IPS-20b (cell line): ENCODE measurements around the gene SERPINB6.
"Not testable (repeated sequence)": the region's sequence is repeated elsewhere in the genome, so short reads cannot be mapped to it uniquely, and the experiment has no call there.

Source experiments
- H3K27ac ChIP-seq: one replicate; pipeline ENCODE4 v1.5.1; 2013; ENCODE audit warnings: low read length
- H3K27me3 ChIP-seq: 2 replicates; pipeline ENCODE4 v1.6.1; 2013; ENCODE audit warnings: mild to moderate bottlenecking, low read length, inconsistent platforms; ENCODE audit not compliant: insufficient read depth
- H3K36me3 ChIP-seq: 2 replicates; pipeline ENCODE4 v1.6.1; 2013; ENCODE audit warnings: low read depth, mild to moderate bottlenecking, inconsistent platforms, low read length, moderate library complexity; ENCODE audit not compliant: insufficient read depth
- H3K4me1 ChIP-seq: 2 replicates; pipeline ENCODE4 v1.6.1; 2013; ENCODE audit warnings: mild to moderate bottlenecking, control low read depth, inconsistent platforms, low read length, moderate library complexity; ENCODE audit not compliant: insufficient read depth
- H3K4me3 ChIP-seq: 2 replicates; pipeline ENCODE4 v1.5.1; 2013; ENCODE audit warnings: mild to moderate bottlenecking, low read length, inconsistent platforms
- H3K9ac ChIP-seq: 2 replicates; pipeline ENCODE4 v1.6.1; 2013; ENCODE audit warnings: low read depth, mild to moderate bottlenecking, inconsistent platforms, low read length, moderate library complexity
- H3K9me3 ChIP-seq: 2 replicates; pipeline ENCODE4 v1.6.1; 2013; ENCODE audit warnings: mild to moderate bottlenecking, low read depth, low read length, inconsistent platforms; ENCODE audit not compliant: insufficient read depth

The SERPINB6 gene

DNA sequence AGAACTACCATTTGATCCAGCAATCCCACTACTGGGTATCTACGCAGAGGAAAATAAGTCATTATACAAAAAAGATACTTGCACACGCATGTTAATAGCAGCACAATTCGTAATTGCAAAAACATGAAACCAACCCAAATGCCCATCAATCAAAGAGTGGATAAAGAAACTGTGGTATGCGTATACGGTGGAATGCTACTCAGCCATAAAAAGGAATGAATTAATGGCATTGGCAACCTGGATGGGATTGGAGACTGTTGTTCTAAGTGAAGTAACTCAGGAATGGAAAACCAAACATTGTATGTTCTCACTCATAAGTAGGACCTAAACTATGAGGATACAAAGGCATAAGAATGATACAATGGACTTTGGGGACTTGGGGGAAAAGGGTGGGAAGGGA lies 1.3 kb upstream of the SERPINB6 start:
- peaks cover 12% of the 10 kb centered on the region for H3K4me1 ChIP-seq
- not testable (repeated sequence) for H3K4me3 ChIP-seq, H3K27ac ChIP-seq, H3K36me3 ChIP-seq, H3K9me3 ChIP-seq, H3K9ac ChIP-seq
- peaks cover 15% of the 10 kb centered on the region; the same call in 1 of the 2 replicates for H3K27me3 ChIP-seq

DNA sequence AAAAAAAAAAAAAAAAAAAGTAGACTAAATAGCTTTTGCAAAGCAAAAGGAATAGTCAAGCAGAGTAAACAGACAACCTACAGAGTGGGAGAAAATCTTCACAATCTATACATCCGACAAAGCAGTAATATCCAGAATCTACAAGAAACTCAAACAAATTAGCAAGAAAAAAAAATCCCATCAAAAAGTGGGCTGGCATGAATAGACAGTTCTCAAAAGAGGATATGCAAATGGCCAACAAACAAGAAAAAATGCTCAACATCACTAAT lies 786 bp upstream of the SERPINB6 start:
- H3K4me1 ChIP-seq, H3K27ac ChIP-seq, H3K36me3 ChIP-seq, H3K9ac ChIP-seq, H3K9me3 ChIP-seq: not testable (repeated sequence)
- Histone ChIP-seq H3K27me3 (peaks cover 17% of the 10 kb centered on the region; the same call in 1 of the 2 replicates), H3K4me3 (peak overlapping the region; percentile 67; the same call in 1 of the 2 replicates)

DNA sequence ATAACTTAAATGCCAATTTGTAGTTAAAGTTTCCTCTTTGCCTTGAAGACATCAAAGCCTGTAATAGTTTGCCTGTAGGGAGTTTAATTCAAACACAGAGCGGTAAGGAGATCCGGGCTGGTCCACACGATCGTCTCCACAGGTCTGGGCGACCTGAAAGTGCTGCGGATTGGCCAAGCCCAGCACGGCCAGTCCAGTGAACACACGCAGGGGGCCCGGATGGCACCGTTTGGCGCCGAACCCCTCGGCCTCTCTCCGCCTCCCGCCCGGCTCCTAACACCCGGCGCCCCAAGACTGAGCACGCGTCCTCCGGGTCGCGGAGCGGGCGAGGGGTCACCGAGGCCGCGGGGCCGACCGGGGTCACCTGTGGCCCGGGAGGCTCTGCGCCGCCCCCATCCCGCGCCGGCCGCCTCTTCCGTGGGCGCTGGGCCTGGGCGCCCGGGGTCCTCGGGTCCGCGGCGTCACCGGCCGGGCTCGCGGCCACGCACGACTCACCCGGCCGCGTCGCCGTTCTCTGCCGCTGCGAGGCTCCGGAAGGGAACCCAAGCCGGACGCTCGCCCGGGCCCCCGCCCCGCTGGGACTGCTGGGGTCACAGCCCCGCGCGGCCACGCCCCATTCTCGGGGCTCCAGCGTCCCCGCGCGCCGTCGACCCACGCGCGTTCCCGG lies 481 bp downstream of the SERPINB6 start:
- H3K9me3 ChIP-seq: no peaks in the 10 kb centered on the region
- H3K4me1 ChIP-seq: peaks cover 8% of the 10 kb centered on the region; the same call in 1 of the 2 replicates
- H3K27me3 ChIP-seq: peaks cover 20% of the 10 kb centered on the region; the same call in 1 of the 2 replicates
- peak overlapping the region; percentile 67 for H3K4me3 ChIP-seq
- no peaks in the 10 kb centered on the region for H3K36me3 ChIP-seq
- no peak overlapping the region for H3K27ac ChIP-seq
- H3K9ac ChIP-seq: no peak overlapping the region

DNA sequence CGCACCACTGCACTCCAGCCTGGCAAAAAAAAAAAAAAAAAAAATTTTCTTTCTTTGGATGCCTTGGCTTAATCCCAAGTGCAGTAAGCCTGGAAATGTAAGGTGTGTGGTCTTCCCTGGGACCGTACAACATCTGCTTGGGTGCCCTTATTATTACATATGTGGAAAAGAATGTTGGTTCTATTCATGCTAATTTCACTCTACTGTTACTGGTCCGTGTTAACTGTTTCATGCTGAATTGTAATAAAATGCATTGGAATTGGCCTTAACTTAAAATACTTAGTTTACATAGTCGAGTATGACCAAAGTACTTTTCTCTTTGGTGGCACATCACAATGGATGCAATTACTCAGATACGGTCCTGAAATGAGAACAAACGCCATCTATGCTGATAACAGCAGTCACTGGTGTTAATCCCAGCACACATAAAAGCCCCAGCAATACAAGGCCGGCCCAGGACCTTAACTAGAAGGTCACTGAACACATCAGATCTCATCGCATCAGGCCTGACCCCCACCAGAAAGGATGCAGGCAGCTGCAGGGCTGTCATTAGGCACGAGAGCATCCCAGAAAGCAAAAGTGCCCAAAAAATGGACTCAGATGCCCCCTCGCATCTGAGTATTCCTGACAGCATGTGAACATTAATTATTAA lies 1.2 kb downstream of the SERPINB6 start:
- Histone ChIP-seq H3K36me3 (no peaks in the 10 kb centered on the region), H3K9ac (no peak overlapping the region), H3K9me3 (no peaks in the 10 kb centered on the region), H3K4me1 (peaks cover 10% of the 10 kb centered on the region; the same call in 1 of the 2 replicates), H3K27me3 (peaks cover 20% of the 10 kb centered on the region; the same call in 1 of the 2 replicates), H3K27ac (no peak overlapping the region), H3K4me3 (peak overlapping the region; percentile 67; the same call in 1 of the 2 replicates)

DNA sequence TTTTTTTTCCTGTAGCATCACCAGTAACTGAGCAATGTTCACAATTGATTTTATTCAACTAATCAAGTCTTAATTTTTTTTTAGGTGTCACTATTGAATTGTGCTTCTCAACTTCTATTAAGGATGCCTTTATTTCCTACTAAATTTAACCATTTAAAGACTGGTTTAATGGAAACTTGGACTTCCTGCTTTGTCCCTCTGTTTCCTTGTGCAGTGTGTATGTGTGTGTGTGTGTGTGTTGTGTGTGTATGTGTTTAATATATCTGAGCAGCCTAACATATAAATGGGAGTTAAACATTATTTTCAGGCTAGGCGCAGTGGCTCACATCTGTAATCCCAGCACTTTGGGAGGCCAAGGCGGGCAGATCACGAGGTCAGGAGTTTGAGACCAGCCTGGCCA lies 1.8 kb downstream of the SERPINB6 start:
- Histone ChIP-seq H3K4me1 (peaks cover 10% of the 10 kb centered on the region; the same call in 1 of the 2 replicates), H3K9ac (no peak overlapping the region), H3K36me3 (no peaks in the 10 kb centered on the region), H3K4me3 (no peak overlapping the region), H3K27ac (no peak overlapping the region), H3K27me3 (peaks cover 20% of the 10 kb centered on the region; the same call in 1 of the 2 replicates), H3K9me3 (no peaks in the 10 kb centered on the region)

DNA sequence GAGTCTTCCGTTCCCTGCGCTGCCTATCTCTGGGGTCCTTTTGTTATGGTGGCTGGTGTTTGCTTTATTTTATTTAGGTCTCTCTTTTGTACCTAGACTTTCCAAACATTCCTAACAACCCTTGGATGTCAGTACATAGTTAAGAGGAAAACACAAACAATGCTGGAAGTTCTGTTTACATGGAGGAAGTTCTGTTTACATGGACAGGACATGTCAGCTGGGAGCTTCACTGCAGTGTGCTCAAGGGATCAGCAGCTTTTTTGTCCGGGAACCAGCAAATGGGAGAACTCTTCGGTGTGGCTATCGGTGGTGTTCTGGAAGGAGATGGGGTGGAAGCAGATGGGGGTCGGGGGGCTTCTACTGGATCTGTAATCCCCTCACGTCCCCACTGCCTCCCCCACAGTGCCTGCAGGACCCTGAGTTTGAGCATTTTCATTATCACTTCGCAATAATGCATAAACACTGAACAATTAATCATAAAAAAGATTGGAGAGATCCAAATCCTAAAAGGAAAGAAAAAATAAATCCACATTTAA lies 2.7 kb downstream of the SERPINB6 start:
- Histone ChIP-seq H3K27ac (no peak overlapping the region), H3K4me3 (no peak overlapping the region), H3K9me3 (no peaks in the 10 kb centered on the region), H3K36me3 (no peaks in the 10 kb centered on the region), H3K4me1 (peaks cover 10% of the 10 kb centered on the region; the same call in 1 of the 2 replicates), H3K27me3 (peaks cover 20% of the 10 kb centered on the region; the same call in 1 of the 2 replicates), H3K9ac (no peak overlapping the region)

DNA sequence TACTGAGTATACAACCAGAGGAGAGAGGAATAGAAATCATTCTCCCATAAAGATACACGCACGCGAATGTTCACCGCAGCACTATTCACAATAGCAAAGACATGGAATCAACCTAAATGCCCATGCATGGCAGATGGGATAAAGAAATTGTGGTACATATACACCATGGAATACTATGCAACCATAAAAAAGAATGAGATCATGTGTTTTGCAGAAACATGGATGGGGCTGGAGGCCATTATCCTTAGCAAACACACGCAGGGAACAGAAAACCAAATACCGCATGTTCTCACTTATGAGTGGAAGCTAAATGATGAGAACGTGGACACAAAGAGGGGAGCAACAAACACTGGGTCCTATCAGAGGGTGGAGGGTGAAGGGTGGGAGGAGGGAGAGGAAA lies 3.4 kb downstream of the SERPINB6 start:
- H3K9ac ChIP-seq: no peak overlapping the region
- no peak overlapping the region for H3K4me3 ChIP-seq
- H3K9me3 ChIP-seq: no peaks in the 10 kb centered on the region
- H3K36me3 ChIP-seq: no peaks in the 10 kb centered on the region
- no peak overlapping the region for H3K27ac ChIP-seq
- H3K27me3 ChIP-seq: peaks cover 20% of the 10 kb centered on the region; the same call in 1 of the 2 replicates
- H3K4me1 ChIP-seq: peaks cover 10% of the 10 kb centered on the region; the same call in 1 of the 2 replicates

DNA sequence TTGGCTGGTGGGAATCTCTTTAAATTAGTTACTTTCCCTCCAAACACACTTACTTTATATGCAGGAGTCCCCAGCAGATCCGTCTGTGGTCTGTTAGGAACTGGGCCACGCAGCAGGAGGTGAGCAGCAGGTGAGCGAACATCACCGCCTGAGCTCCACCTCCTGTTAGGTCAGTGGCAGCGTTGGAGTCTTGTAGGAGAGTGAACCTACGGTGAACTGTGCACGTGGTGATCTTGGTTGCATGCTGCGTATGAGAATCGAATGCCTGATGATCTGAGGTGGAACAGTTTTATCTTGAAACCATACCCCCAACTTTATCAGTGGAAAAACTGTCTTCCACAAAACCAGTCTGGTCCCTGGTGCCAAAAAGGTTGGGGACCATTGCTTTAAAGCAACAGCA lies 5.0 kb downstream of the SERPINB6 start:
- Histone ChIP-seq H3K9me3 (no peaks in the 10 kb centered on the region), H3K27ac (no peak overlapping the region), H3K27me3 (0 out of 2 replicates have a peak, but pooled peaks cover 5% of the 10 kb centered on the region), H3K9ac (no peak overlapping the region), H3K4me1 (peaks cover 18% of the 10 kb centered on the region; the same call in 1 of the 2 replicates), H3K4me3 (no peak overlapping the region), H3K36me3 (no peaks in the 10 kb centered on the region)

DNA sequence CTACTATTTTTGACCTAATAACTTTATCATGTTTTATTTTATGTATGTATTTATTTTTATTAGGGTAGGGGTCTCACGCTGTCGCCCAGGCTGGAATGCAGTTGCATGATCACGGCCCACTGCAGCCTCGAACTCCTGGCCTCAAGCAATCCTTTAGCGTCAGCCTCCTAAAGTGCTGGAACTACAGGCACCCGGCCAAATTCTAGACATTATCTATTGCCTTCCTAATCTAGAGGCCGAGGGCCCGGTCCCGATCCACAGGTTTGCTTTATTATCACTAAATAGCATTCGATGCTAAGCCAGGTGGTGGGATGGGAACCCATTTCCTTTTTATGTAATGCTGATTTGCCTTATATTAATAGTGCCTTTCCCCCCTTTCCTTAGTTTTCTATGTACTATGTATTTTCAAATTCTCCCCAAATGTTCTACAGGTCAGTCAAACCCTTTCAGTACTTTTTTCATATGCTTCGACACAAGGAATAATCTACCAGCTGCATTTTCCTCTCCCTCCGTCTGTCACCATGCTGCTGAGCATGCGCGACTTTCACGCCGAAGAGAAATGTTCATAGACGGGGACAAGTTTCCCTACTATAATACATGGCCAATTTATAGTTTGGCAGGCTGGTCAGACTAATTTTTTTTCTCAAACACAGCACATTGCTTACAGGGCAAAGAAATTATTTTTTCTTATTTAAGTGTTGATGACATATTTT lies 6.4 kb downstream of the SERPINB6 start:
- Histone ChIP-seq H3K27ac (no peak overlapping the region), H3K4me1 (peaks cover 27% of the 10 kb centered on the region), H3K9me3 (no peaks in the 10 kb centered on the region), H3K9ac (no peak overlapping the region), H3K4me3 (no peak overlapping the region), H3K27me3 (0 out of 2 replicates have a peak, but pooled peaks cover 5% of the 10 kb centered on the region), H3K36me3 (no peaks in the 10 kb centered on the region)

DNA sequence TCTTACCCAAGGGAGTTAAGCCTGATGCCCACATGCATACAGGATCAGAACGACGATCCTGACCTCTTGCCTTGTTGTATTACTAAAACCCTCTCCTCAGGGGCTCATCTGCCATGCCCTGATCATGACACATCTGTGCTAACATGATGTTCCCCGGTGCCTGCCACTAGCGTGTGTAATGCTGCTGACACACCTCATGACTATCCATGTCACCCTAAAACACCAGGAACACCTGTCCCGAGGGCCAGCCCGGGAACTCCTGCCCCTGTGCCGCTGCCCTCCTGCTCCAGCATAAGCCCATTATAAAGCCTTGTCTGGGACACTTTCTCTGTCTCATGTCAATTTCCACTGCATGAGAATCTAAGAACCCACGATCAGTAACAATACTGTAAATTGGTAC lies 7.6 kb downstream of the SERPINB6 start:
- H3K27ac ChIP-seq: no peak overlapping the region
- H3K27me3 ChIP-seq: 0 out of 2 replicates have a peak, but pooled peaks cover 5% of the 10 kb centered on the region
- peaks cover 33% of the 10 kb centered on the region for H3K4me1 ChIP-seq
- no peak overlapping the region for H3K4me3 ChIP-seq
- H3K9me3 ChIP-seq: no peaks in the 10 kb centered on the region
- no peaks in the 10 kb centered on the region for H3K36me3 ChIP-seq
- H3K9ac ChIP-seq: no peak overlapping the region

DNA sequence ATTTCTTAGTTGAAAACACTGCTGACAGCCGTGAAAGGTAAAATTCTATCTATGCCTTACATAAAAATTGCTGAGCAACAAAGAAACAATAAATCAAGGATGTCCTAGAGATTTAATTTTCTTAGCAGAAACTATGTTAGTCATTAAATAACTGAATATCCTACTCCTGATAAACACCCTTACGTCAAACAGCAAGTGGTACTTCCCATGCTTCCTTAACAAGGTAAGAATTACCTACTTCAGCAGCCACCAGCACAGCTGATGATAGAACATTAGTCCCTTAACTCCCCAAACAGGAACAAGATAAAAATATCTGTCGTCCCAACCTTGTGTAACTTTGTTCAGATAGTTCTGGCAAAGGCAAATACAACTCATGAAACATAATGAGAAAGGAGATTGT lies 8.7 kb downstream of the SERPINB6 start:
- Histone ChIP-seq H3K9me3 (no peaks in the 10 kb centered on the region), H3K36me3 (no peaks in the 10 kb centered on the region), H3K9ac (no peak overlapping the region), H3K4me3 (no peak overlapping the region), H3K27me3 (0 out of 2 replicates have a peak, but pooled peaks cover 5% of the 10 kb centered on the region), H3K27ac (no peak overlapping the region), H3K4me1 (peaks cover 33% of the 10 kb centered on the region)
